LHCN-M2 (cell line): ENCODE data around the gene RBPJ. TPM values are rescaled to one million over a fixed set of nuclear protein-coding genes. Genes with fewer than 3 reads are reported as not detected.

ENCODE experiments used
- total RNA-seq: library from RNA; depleted of rRNA; stranded (reverse); fragments of >200 nt; gene quantifications from 2 replicates; pipeline ENCODE4 v1.2.3, GENCODE V29; 2014; rRNA removed

Gene RBPJ
- total RNA-seq, 1 experiment from 2014 or later = 133 TPM

Other genes with a start within 250 kb of the RBPJ start
- gene CCKAR, start 169.5 kb downstream of the RBPJ start, total RNA-seq = not detected in 2 replicates